Nephron (organoid): ENCODE results near the gene IL36B.

Experiments used
- H3K27ac Mint-ChIP-seq, 3 experiments: 2 replicates each; pipeline ENCODE4 v1.8.0; 2020; ENCODE audit warnings: mixed read lengths in 3 of 3, mild to moderate bottlenecking in 2 of 3, moderate library complexity in 1 of 3
- H3K27me3 Mint-ChIP-seq: 2 replicates; pipeline ENCODE4 v1.8.0; 2021; ENCODE audit warnings: low read depth, mild to moderate bottlenecking, moderate library complexity, mixed read lengths
- H3K36me3 Mint-ChIP-seq: 2 replicates; pipeline ENCODE4 v1.8.0; 2020; ENCODE audit warnings: low read depth, mixed read lengths
- H3K4me1 Mint-ChIP-seq: 2 replicates; pipeline ENCODE4 v1.8.0; 2020; ENCODE audit warnings: mixed read lengths
- H3K4me3 Mint-ChIP-seq, 3 experiments: 2 replicates each; pipeline ENCODE4 v1.8.0; 2020; ENCODE audit warnings: mild to moderate bottlenecking in 3 of 3, mixed read lengths in 3 of 3, moderate library complexity in 2 of 3
- H3K9me3 Mint-ChIP-seq: 2 replicates; pipeline ENCODE4 v1.8.0; 2020; ENCODE audit warnings: mixed read lengths
- CTCF ChIP-seq, 3 experiments: fragments of 200-600 bp; sonication (generic); IDR thresholded peaks; one replicate each; pipeline ENCODE4 v1.5.0; 2021; ENCODE audit warnings: antibody characterized with exemption in 3 of 3; ENCODE audit not compliant: unreplicated experiment in 3 of 3

IL36B gene

GRCh38 chr2:113084249-113085000 lies 31.8 kb upstream of the IL36B start:
- no peak overlapping the region for H3K4me3 Mint-ChIP-seq
- peaks cover 4% of the 10 kb centered on the region for H3K9me3 Mint-ChIP-seq
- no peak overlapping the region for H3K27ac Mint-ChIP-seq
- H3K36me3 Mint-ChIP-seq: no peaks in the 10 kb centered on the region
- peaks cover 36% of the 10 kb centered on the region for H3K27me3 Mint-ChIP-seq
- H3K4me1 Mint-ChIP-seq: no peaks in the 10 kb centered on the region
- peak; percentile 19 to 30 (median 27) for TF ChIP-seq CTCF (IDR thresholded peaks at IDR 0.05; ENCODE audit: unreplicated experiment in 3 of 3)

DNA sequence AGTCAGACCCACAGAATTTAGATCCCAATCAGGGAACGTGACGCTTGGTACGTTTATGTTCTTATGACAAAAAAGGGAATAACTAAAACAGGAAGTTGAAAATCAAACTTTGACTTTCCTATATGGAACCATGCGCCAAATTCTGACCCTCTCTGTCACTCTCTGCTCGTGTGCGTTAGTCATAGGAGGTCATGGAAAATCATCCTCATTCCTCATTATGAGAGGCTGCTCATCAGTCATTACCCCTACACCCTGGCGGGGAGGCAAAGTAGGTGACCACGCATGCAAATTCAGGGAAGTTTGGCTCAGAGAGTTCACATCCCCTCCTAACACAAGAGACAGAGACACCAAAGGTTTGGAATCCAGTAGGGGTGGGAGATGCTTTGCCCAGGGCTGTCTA lies 30.6 kb upstream of the IL36B start:
- Mint-ChIP-seq H3K27me3 (peaks cover 38% of the 10 kb centered on the region), H3K4me1 (peaks cover 8% of the 10 kb centered on the region), H3K9me3 (peaks cover 4% of the 10 kb centered on the region), H3K4me3 (no peak overlapping the region), H3K27ac (no peak overlapping the region), H3K36me3 (no peaks in the 10 kb centered on the region)
- no peak for TF ChIP-seq CTCF (IDR thresholded peaks at IDR 0.05; ENCODE audit: unreplicated experiment in 3 of 3)

DNA sequence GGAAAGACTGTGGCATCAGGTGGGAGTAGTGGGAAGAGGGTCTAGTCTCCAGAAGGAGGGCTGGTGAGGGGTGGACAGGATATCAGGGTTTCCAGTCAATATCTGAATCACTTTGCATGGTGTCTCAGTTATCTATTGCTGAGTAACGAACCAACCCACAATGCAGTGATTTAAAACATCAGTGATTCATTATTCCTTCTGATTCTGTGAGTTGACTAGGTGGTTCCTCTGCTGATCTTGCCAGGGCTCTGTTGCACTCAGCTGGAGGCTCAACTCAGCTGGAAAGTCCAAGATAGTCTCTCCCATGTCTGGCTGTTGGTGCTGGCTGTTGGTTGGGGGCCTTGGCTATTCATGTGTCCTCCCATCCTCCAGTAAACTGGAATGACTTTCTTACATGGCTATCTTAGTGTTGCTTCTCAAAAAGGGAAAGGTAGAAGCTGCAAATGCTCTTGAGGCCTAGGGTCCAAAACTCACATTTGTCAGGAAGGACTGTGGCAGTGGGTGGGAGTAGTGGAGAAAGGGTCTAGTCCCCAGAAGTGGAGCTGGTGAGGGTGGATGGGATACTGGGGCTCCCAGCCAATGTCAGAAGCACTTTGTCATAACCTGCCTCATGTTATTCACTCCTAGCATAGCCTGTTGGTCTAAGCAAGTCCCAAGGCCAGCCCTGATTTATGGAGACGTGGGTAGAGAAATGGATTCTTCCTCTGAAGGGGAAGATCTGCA lies 29.0 kb upstream of the IL36B start:
- H3K9me3 Mint-ChIP-seq: peaks cover 4% of the 10 kb centered on the region
- H3K27me3 Mint-ChIP-seq: peaks cover 41% of the 10 kb centered on the region
- H3K27ac Mint-ChIP-seq: no peak overlapping the region
- no peaks in the 10 kb centered on the region for H3K36me3 Mint-ChIP-seq
- no peak for TF ChIP-seq CTCF (IDR thresholded peaks at IDR 0.05; ENCODE audit: unreplicated experiment in 3 of 3)
- no peak overlapping the region for H3K4me3 Mint-ChIP-seq
- peaks cover 8% of the 10 kb centered on the region for H3K4me1 Mint-ChIP-seq

GRCh38 chr2:113080134-113080533 lies 27.5 kb upstream of the IL36B start:
- Mint-ChIP-seq H3K27ac (no peak overlapping the region), H3K27me3 (peaks cover 45% of the 10 kb centered on the region), H3K36me3 (no peaks in the 10 kb centered on the region), H3K4me1 (peaks cover 8% of the 10 kb centered on the region), H3K9me3 (no peaks in the 10 kb centered on the region), H3K4me3 (no peak overlapping the region)
- peak; percentile 58 to 71 (median 68) for TF ChIP-seq CTCF (IDR thresholded peaks at IDR 0.05; ENCODE audit: unreplicated experiment in 3 of 3)

DNA sequence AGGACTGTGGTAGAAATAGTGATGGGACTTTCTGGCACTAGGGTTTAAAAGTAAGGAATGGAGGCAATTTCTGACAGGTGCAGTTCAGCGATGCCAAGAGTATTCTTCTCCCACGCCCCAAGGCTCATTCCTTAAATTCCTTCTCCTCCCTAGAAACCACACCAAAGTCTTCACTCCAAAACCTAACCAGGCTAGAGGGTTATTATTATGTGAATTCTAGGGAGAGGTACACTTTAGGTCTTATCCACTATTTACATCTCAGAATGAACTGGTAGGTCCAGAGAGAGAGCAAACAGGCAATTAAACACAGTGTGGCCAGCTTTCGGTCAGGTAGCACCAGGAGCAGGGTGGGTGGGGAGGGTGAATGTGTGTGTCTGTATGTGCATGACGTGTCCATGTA lies 26.5 kb upstream of the IL36B start:
- Mint-ChIP-seq H3K4me1 (peaks cover 8% of the 10 kb centered on the region), H3K9me3 (no peaks in the 10 kb centered on the region), H3K27ac (no peak overlapping the region), H3K4me3 (no peak overlapping the region), H3K27me3 (peaks cover 41% of the 10 kb centered on the region), H3K36me3 (no peaks in the 10 kb centered on the region)
- TF ChIP-seq CTCF (IDR thresholded peaks at IDR 0.05; ENCODE audit: unreplicated experiment in 3 of 3): no peak
